ENCODE data around the gene ASGR1. TPM values are rescaled to one million over a fixed set of nuclear protein-coding genes. Genes with fewer than 3 reads are reported as not detected.
A peak's percentile ranks its signal among the peaks of the same experiment; 100 is the strongest.

The ASGR1 gene
- total and polyA plus RNA-seq, 9 donors, result 1.5 to 3.4 (median 2.1) TPM

DNA sequence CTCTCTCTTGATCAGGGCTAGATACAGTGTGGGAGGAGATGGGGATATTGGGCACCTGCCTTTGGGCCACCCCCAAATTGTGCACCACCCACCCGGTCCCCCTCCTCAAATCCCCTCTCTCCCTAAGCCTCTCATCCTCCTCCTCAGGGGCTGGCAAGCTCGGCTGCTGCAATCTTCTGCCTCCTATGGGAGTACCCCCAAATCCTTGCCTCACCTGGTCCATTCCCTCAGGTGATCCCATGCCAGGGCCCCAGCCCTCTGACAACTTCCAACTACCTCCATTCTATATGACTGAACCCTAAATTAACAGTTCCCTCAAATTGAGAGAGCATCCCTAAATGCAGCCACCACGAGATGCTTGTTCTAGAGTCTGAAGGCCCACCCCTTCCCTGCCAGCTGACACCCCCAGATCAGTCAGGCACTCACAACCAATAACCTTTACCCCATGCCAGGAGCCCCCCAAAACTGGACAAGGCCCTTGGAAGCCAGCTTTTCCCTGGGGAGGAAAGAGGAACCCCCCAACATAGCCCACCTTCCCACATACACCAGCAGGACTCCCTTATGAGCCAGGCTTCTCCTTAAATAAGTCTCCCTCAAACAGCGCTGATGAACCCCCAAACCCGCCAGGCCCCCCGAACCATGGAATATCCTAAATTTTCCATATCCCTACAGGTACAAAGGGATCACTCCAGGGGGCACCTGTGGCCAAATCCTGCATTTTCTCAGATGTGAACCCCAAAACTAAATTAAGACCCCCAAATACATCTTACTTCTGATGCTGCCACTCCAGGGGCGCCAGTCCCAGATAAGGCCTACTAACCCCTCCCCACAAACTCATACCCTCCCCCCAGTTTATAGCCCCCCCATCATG is 37.3 kb upstream of the ASGR1 start:
- H3K36me3 ChIP-seq (ENCODE audit: control insufficient read depth, insufficient read depth, low read length), result peaks cover 7% of the 10 kb centered on the region
- H3K27me3 ChIP-seq (ENCODE audit: control insufficient read depth, insufficient read depth, low read length), result peaks cover 7% of the 10 kb centered on the region
- WGBS (ENCODE audit: insufficient coverage), result 5% methylated on average over 7 of the region's 7 CpGs
- H3K4me1 ChIP-seq (ENCODE audit: control insufficient read depth, insufficient read depth, low read length), result peaks cover 75% of the 10 kb centered on the region
- H3K27ac ChIP-seq (ENCODE audit: low read length), result peak overlapping the region; percentile 74
- no peaks in the 10 kb centered on the region for H3K9me3 ChIP-seq (replicated peaks; ENCODE audit: control insufficient read depth, low read depth, low read length)
- peak overlapping the region; percentile 49 for H3K4me3 ChIP-seq (ENCODE audit: low read length)
- DNase-seq, result peak; percentile 57

DNA sequence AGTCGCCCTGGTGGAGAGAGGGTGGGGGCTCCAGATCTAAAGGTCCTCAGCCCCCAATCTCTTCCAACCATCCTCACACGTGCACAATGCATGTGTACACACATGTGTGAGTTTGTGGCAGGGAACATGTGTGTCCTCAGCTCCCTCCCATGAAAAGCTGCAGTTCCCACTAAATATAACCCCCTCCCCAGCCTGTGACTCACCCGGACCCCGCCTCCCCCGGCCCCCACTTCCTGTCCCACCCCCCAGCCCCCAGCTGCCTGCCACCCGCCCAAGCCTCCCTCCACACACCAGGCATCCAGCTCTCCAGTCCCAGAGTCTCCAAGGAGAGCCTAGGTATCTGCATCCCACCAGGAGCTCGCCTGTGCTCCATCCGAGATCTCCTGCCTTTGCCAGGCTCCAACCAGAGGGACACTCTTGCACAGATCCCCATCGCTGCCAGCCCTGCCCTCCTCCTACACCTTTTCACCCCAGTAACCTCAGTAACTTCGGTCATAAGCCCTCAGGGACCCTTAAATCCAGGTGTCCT is 36.5 kb upstream of the ASGR1 start:
- peak; percentile 57 for DNase-seq
- H3K4me1 ChIP-seq (ENCODE audit: control insufficient read depth, insufficient read depth, low read length), result peaks cover 68% of the 10 kb centered on the region

DNA sequence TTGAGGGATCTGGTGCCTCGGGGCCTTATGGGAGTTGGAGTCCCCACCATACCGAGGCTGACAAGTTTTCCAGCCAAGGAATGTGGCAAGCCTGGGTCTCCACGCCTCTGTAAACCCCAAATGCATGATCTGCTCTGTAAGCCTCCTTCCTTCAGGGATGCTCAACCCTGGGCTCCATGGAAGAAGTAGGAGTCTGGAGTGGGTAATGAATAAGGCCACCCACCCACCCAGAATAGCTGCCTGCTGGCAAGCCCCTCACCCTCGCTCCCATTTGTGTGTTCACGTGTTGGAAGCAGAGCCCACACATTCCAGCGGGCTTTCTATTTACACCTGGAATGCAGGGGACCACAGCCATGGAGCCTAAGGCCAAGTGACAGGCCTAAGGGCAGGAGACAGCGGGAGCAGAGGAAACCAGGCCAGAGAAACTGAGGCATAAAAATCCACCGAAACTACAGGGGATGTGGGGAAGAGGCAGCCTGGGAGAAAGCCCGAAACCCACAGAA is 36.0 kb upstream of the ASGR1 start:
- H3K9me3 ChIP-seq (replicated peaks; ENCODE audit: control insufficient read depth, low read depth, low read length), result no peaks in the 10 kb centered on the region
- peaks cover 7% of the 10 kb centered on the region for H3K27me3 ChIP-seq (ENCODE audit: control insufficient read depth, insufficient read depth, low read length)
- H3K27ac ChIP-seq (ENCODE audit: low read length), result peak overlapping the region; percentile 96
- no peak for DNase-seq
- peak overlapping the region; percentile 62 for H3K4me3 ChIP-seq (ENCODE audit: low read length)
- 4% methylated on average over 4 of the region's 9 CpGs for WGBS (ENCODE audit: insufficient coverage)
- peaks cover 62% of the 10 kb centered on the region for H3K4me1 ChIP-seq (ENCODE audit: control insufficient read depth, insufficient read depth, low read length)
- no peaks in the 10 kb centered on the region for H3K36me3 ChIP-seq (ENCODE audit: control insufficient read depth, insufficient read depth, low read length)

More for the DNA sequence above, 36.5 kb upstream of the ASGR1 start:
- 9% methylated on average over 4 of the region's 10 CpGs for WGBS (ENCODE audit: insufficient coverage)
- H3K4me3 ChIP-seq (ENCODE audit: low read length), result peak overlapping the region; percentile 49
- no peaks in the 10 kb centered on the region for H3K9me3 ChIP-seq (replicated peaks; ENCODE audit: control insufficient read depth, low read depth, low read length)
- H3K27ac ChIP-seq (ENCODE audit: low read length), result peak overlapping the region; percentile 96
- no peaks in the 10 kb centered on the region for H3K36me3 ChIP-seq (ENCODE audit: control insufficient read depth, insufficient read depth, low read length)
- H3K27me3 ChIP-seq (ENCODE audit: control insufficient read depth, insufficient read depth, low read length), result peaks cover 7% of the 10 kb centered on the region

DNA sequence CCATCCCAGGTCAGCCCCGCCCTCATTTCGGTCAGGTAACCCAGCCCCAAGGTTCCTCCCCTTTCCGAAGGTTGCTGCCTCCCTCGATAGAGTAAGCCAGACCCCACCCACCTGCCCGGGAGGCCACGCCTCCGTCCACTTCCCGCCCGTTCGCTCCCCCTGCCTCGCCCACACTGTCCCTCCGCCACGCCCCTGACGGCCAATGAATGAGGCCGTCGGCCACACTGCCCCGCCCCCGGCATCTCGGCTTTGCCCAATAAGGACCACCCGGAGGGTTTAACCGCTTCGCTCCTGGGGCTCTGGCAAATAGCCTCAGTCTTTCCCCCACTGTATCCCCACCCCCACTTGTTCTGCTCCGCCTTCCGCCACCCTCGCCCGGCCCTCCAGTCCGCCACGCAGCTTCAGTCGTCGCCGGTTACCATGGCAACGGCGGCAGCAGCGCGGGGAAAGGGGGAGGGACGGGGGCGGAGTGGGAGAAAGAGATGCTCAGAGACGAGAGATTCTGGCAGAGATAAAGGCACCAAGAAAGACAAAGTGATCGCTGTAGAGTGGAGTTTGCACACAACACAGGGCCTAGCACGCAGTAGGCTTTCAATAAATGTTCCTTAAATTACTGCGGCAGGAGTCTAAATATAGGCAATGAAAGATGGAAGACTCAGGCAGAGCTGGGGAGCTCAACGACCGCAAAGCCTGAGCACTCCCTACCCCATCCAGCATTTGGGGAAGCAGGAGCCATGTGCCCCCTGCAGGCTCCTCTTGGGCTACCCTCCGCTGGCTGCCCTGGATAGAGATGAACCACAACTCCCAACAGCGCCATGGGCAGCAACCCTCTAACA is 35.3 kb upstream of the ASGR1 start:
- H3K36me3 ChIP-seq (ENCODE audit: control insufficient read depth, insufficient read depth, low read length), result no peaks in the 10 kb centered on the region
- no peaks in the 10 kb centered on the region for H3K9me3 ChIP-seq (replicated peaks; ENCODE audit: control insufficient read depth, low read depth, low read length)
- peaks cover 7% of the 10 kb centered on the region for H3K27me3 ChIP-seq (ENCODE audit: control insufficient read depth, insufficient read depth, low read length)
- peak; percentile 99 for DNase-seq
- peak overlapping the region; percentile 62 for H3K4me3 ChIP-seq (ENCODE audit: low read length)
- H3K27ac ChIP-seq (ENCODE audit: low read length), result peak overlapping the region; percentile 96
- WGBS (ENCODE audit: insufficient coverage), result under 1% methylated on average over 37 of the region's 45 CpGs
- H3K4me1 ChIP-seq (ENCODE audit: control insufficient read depth, insufficient read depth, low read length), result peaks cover 61% of the 10 kb centered on the region

DNA sequence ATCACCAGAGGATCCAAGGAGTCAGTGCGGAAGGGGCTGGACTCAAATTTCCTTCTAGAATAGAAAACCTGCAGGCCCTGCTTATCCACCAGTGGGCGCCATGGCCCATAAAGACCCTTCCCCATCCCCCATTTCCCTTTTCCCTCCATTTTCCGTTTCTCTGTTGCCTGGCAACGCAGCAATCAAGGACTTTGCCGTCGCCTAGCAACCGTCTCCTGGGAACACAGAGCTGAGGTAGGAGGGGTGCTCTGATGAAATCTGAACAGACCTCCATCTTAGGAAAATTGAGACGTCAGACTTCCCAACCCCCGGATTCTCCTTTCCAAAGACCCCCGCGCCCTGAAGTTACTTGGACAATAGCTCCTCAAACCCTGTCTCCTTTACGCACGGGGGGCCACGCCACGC is 34.7 kb upstream of the ASGR1 start:
- Histone ChIP-seq H3K9me3 (replicated peaks; ENCODE audit: control insufficient read depth, low read depth, low read length) (no peaks in the 10 kb centered on the region), H3K4me3 (ENCODE audit: low read length) (peak overlapping the region; percentile 62), H3K27me3 (ENCODE audit: control insufficient read depth, insufficient read depth, low read length) (peaks cover 7% of the 10 kb centered on the region), H3K4me1 (ENCODE audit: control insufficient read depth, insufficient read depth, low read length) (peaks cover 55% of the 10 kb centered on the region), H3K27ac (ENCODE audit: low read length) (peak overlapping the region; percentile 96), H3K36me3 (ENCODE audit: control insufficient read depth, insufficient read depth, low read length) (no peaks in the 10 kb centered on the region)
- 2% methylated on average over 9 of the region's 15 CpGs for WGBS (ENCODE audit: insufficient coverage)
- peak; percentile 96 for DNase-seq

DNA sequence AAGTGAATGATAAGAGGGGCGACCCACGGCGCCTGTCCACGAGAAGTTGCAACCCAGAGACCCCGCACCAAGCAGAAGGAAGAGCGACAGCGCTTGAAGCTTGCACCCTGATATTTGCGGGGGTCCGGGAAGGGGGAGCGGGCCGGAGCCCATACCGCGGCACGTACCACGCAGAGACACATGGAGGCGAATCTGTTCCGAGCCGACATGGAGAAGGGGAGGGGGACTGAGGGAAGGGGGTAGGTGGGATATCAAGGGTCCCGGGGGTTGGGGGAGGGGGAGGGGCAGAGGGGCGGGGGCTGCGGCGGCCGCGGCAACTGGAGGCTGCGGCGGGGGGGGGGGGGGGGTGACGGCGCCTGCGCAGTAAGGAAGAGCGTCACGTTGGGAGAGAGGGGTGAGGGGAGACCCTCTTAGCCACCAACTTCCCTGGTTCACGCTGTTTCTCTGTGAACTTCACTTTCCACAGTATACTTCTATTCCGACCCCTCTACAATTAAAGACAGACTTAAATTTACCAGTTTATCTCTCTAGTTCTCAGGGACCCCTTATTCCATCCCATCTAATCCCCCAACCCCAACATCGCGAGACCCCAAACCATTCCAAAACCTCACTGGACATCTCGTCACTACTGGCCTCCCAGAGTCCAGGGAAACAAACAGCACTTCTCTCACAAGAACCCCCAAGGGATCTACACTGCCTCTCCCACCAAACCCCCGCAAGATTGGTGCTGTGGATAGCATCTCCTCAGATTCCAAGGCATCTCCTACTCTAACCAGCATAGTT is 32.5 kb upstream of the ASGR1 start:
- peaks cover 58% of the 10 kb centered on the region for H3K4me1 ChIP-seq (ENCODE audit: control insufficient read depth, insufficient read depth, low read length)
- WGBS (ENCODE audit: insufficient coverage), result 13% methylated on average over 12 of the region's 37 CpGs

DNA sequence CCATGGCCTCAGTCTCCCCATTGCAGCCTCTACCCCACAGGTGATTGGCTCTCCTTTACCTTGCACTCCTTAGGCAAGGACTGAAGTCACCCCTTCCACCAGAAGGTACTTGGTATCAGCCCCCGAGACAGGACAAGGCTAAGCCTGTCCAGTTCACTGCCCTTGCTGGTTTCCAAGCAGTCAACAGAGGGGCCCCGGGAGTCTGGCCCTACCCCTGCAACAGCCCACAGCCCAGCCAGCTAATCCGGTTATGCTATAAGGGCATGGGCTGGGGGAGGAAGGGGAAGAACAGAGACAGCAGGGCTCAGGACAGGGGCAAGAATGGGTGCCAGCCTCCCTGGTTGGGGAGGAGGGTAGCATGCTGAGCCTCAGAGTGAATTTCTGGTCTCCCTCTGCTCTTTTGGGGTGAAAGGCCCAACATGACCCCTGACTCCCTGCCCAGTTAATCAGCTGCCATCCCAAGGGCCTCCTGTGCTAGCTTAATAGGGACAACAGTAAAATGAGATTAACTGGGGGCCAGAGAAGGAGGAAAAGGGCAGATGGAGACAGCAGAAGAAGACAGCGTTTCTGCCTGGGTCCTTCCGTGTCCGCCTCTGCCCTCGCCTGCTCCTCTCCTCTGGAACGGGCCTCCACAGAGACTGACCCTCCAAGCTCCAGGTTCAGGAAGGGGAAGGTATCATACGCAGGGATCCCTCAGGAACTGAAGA is 29.7 kb upstream of the ASGR1 start:
- no peaks in the 10 kb centered on the region for H3K36me3 ChIP-seq (ENCODE audit: control insufficient read depth, insufficient read depth, low read length)
- peaks cover 53% of the 10 kb centered on the region for H3K4me1 ChIP-seq (ENCODE audit: control insufficient read depth, insufficient read depth, low read length)
- H3K27ac ChIP-seq (ENCODE audit: low read length), result no peak overlapping the region
- peaks cover 7% of the 10 kb centered on the region for H3K27me3 ChIP-seq (ENCODE audit: control insufficient read depth, insufficient read depth, low read length)
- H3K4me3 ChIP-seq (ENCODE audit: low read length), result no peak overlapping the region
- 64% methylated on average over 6 of the region's 9 CpGs for WGBS (ENCODE audit: insufficient coverage)
- DNase-seq, result no peak
- no peaks in the 10 kb centered on the region for H3K9me3 ChIP-seq (replicated peaks; ENCODE audit: control insufficient read depth, low read depth, low read length)

More for the DNA sequence above, 32.5 kb upstream of the ASGR1 start:
- DNase-seq, result no peak
- Histone ChIP-seq H3K27ac (ENCODE audit: low read length) (no peak overlapping the region), H3K4me3 (ENCODE audit: low read length) (no peak overlapping the region), H3K9me3 (replicated peaks; ENCODE audit: control insufficient read depth, low read depth, low read length) (no peaks in the 10 kb centered on the region), H3K36me3 (ENCODE audit: control insufficient read depth, insufficient read depth, low read length) (no peaks in the 10 kb centered on the region), H3K27me3 (ENCODE audit: control insufficient read depth, insufficient read depth, low read length) (peaks cover 7% of the 10 kb centered on the region)

DNA sequence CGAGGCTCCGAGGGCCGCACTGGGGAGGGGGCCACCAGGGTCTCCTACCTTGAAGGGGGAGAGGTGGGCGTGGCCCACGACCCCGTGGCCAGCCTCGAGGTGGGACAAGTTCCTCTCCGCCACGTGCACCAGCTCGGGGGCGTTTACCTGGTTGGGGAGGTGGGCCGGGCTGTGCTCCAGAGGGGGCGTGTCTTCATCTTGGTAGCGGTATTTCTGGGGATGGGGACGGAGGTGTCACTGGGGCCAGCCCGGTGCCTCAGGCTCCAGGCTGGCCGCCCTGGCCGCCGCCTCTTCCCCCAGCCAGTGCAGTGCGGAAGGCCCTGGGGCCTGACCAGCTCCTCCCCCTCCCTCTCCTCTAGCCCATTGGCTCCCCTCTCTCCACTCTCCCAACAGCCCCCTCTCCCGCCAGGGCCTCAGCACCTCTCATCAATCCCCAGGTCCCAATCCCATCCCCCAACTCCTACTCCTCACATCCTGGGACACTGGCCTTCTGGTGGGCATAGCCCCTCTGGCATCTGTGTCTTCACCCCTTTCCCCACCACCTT is 28.9 kb upstream of the ASGR1 start:
- no peak for DNase-seq
- 34% methylated on average over 11 of the region's 21 CpGs for WGBS (ENCODE audit: insufficient coverage)
- Histone ChIP-seq H3K9me3 (replicated peaks; ENCODE audit: control insufficient read depth, low read depth, low read length) (no peaks in the 10 kb centered on the region), H3K4me3 (ENCODE audit: low read length) (no peak overlapping the region), H3K4me1 (ENCODE audit: control insufficient read depth, insufficient read depth, low read length) (peaks cover 46% of the 10 kb centered on the region), H3K27ac (ENCODE audit: low read length) (peak overlapping the region; percentile 76), H3K27me3 (ENCODE audit: control insufficient read depth, insufficient read depth, low read length) (peaks cover 7% of the 10 kb centered on the region), H3K36me3 (ENCODE audit: control insufficient read depth, insufficient read depth, low read length) (peaks cover 7% of the 10 kb centered on the region)

Measured in muscle of leg (tissue), 11 donors.